Motor neuron (in vitro differentiated cells): ENCODE results near the gene ZNF646. TPM values are rescaled to one million over a fixed set of nuclear protein-coding genes. Genes with fewer than 3 reads are reported as not detected.

Experiments used
- ATAC-seq, 8 experiments: fragments of 200-7000 bp; cut with Tn5 transposase; replicated peaks in 6 of 8; 2 replicates each; pipeline ENCODE4 v1.8.0; 2021; ENCODE audit warnings: mild to moderate bottlenecking in 8 of 8, moderate library complexity in 8 of 8
- H3K27ac ChIP-seq, 2 donors: fragments of 250-450 bp; sonication (Bioruptor Pico); 2 replicates each; pipeline ENCODE4 v1.9.0; 2021; ENCODE audit warnings: antibody characterized with exemption in 2 of 2, mild to moderate bottlenecking in 2 of 2, moderate library complexity in 1 of 2
- H3K4me1 ChIP-seq, 2 donors: fragments of 250-450 bp; sonication (Bioruptor Pico); replicated peaks in 1 of 2; 2 replicates each; pipeline ENCODE4 v1.6.1; 2021; ENCODE audit warnings: antibody characterized with exemption in 2 of 2, mild to moderate bottlenecking in 2 of 2, moderate library complexity in 1 of 2
- H3K4me3 ChIP-seq, 5 donors: fragments of 250-450 bp; sonication (Bioruptor Pico); 2 replicates each; pipeline ENCODE4 v1.9.0; 2021; ENCODE audit warnings: antibody characterized with exemption in 5 of 5, mild to moderate bottlenecking in 5 of 5, moderate library complexity in 4 of 5
- WGBS, 10 experiments: fragments of 450-650 bp; shearing (Covaris generic); methylation state at CpG; one replicate each; pipeline ENCODE4 v1.0.0; 2022; 5-methylcytosine and 5-hydroxymethylcytosine counted together
- in situ Hi-C, 9 experiments: fragments of 400-800 bp; cut with MboI; loops; one replicate each; pipeline ENCODE4 v1.15.0; 2021; ENCODE audit warnings: low sequenced_read_pairs in 9 of 9, low pct_unique_long_range_greater_than_20kb in 2 of 9; ENCODE audit not compliant: unreplicated experiment in 9 of 9
- total RNA-seq, 8 experiments: library from RNA; unstranded; fragments of 300-600 nt; gene quantifications; 2 replicates each; pipeline versions ENCODE4 v1.2.3 to v1.2.4, GENCODE V29; 2022

The ZNF646 gene
- total RNA-seq, result 10 to 100 TPM in 7 of 8 experiments, 1 to 10 TPM in 1; 9.8 to 23.0 (median 12.6) TPM

GRCh38 chr16:31073970-31074813, at the start of gene ZNF646, which contains the start of gene ZNF668:
Gene ZNF646 (plus strand): TSS chr16:31074422. CDS start chr16:31076325, 1,903 bp downstream.
Gene ZNF668 (minus strand): TSS chr16:31074240. CDS start chr16:31064459, 9,781 bp downstream.
- Histone ChIP-seq H3K27ac (peak within 1 kb of the TSS; percentile 92 to 96), H3K4me1 (peaks cover 4 to 8% of the 10 kb centered on the region in 2 donors), H3K4me3 (peak within 1 kb of the TSS; percentile 63 to 99 (median 81))
- in situ Hi-C loops, result no loop called here
- WGBS, 10 experiments, result 0 to 2% (median 0%) methylated on average over 1 to 16 of the region's 48 CpGs; no CpG with 5 or more reads in 2 of the 10 experiments
- peak; percentile 71 to 87 (median 78) for ATAC-seq

DNA sequence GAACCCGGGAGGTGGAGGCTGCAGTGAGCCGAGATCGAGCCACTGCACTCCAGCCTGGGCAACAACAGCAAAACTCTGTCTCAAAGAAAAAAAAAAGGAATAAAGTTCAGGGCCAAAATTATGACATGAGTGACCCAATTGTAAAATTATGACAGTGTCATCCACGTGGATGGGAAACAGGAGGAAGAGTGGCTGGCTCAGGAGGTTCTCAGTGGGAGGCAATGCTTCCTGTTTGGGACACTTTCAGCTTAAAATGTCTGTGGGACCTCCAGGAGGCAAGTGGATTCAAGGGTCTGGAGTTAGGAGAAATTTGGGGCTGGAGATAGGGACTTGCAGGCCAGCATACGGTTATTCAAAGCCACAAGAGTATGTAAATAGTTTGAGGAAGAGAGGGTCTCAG, 48.9 kb upstream of the ZNF646 start:
- H3K4me3 ChIP-seq, result no peak overlapping the region
- H3K27ac ChIP-seq, result no peak overlapping the region
- 33 to 100% (median 65%) methylated on average over 1 to 3 of the region's 5 CpGs; no CpG with 5 or more reads in 2 of the 10 experiments for WGBS, 10 experiments
- in situ Hi-C loops, result no loop called here
- ATAC-seq, result no peak
- H3K4me1 ChIP-seq, result no peaks in the 10 kb centered on the region

GRCh38 chr16:31029272-31029671, 45.0 kb upstream of the ZNF646 start:
- in situ Hi-C loops, result no loop called here
- ATAC-seq, result no peak
- Histone ChIP-seq H3K4me3 (no peak overlapping the region), H3K27ac (no peak overlapping the region), H3K4me1 (peaks cover 4 to 7% of the 10 kb centered on the region in 2 donors)
- 72 to 100% (median 97%) methylated on average over 1 to 4 of the region's 5 CpGs; no CpG with 5 or more reads in 4 of the 10 experiments for WGBS, 10 experiments

GRCh38 chr16:31031276-31031675, 42.9 kb upstream of the ZNF646 start:
- H3K4me3 ChIP-seq, result no peak overlapping the region
- ATAC-seq, result no peak
- 33 to 80% methylated on average over 1 to 2 of the region's 4 CpGs; no CpG with 5 or more reads in 8 of the 10 experiments for WGBS, 10 experiments
- in situ Hi-C loops, result no loop called here
- H3K27ac ChIP-seq, result peak overlapping the region in 1 of 2 donors; percentile 95
- peaks cover 4 to 9% of the 10 kb centered on the region in 2 donors for H3K4me1 ChIP-seq

DNA sequence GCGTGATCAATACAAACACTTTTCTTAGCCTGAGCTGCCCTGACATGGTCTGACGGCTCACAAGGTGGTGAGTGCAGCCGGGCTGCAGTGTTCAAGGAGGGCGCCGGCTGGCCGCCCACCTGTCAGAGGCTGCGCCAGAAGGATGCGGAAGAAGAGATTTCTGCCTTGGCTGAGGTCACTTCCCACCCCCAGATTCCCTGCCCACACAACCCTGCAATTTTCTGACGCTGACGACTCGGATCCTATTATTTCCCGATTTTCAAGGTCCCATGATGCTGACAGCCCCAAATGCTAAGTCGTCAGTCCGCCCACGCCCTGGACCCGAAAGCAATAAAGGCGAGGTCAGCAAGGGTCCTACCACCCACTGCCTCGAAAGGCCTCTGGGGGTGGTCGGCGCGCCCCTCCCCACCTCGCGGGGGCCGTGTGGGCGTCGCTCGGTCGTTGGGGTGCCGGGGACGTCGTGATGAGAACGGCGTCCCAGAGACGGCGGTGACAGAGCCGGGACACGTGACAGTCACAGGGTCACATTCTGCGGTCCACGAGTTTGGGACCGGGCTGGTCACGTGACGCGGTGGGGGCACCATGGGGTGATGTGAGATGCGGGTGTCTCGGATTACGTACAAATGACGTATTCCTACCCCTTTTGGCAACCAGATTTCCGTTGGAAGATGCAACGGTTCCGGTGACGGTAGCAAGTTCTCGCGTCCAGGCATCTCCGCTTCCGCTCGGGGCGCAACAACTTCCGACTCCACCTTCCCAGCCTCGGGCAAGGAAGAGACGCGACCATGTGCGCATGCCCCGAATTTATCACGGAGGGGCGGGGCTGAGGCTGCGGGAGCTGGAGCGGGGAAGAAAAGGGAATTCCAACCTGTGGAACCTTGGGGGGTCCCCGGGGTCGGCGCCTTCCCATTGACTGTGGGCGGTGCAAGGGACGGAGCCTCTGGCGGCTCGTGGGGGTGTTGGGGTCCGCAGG, 41.2 kb upstream of the ZNF646 start, which contains the start of gene STX4:
TSS of gene STX4 (plus strand) at position 823 of the 973 bp plus-strand sequence. CDS start 248 bp downstream, outside the sequence.
- peak within 1 kb of the TSS; percentile 92 to 95 for H3K27ac ChIP-seq
- peak within 1 kb of the TSS; percentile 52 to 89 (median 73) for H3K4me3 ChIP-seq
- in situ Hi-C loops, result no loop called here
- peaks cover 4 to 9% of the 10 kb centered on the region in 2 donors for H3K4me1 ChIP-seq
- 0 to 30% (median 0%) methylated on average over 2 to 13 of the region's 75 CpGs; no CpG with 5 or more reads in 3 of the 10 experiments for WGBS, 10 experiments
- ATAC-seq, result peak; percentile 79 to 87 (median 82)

DNA sequence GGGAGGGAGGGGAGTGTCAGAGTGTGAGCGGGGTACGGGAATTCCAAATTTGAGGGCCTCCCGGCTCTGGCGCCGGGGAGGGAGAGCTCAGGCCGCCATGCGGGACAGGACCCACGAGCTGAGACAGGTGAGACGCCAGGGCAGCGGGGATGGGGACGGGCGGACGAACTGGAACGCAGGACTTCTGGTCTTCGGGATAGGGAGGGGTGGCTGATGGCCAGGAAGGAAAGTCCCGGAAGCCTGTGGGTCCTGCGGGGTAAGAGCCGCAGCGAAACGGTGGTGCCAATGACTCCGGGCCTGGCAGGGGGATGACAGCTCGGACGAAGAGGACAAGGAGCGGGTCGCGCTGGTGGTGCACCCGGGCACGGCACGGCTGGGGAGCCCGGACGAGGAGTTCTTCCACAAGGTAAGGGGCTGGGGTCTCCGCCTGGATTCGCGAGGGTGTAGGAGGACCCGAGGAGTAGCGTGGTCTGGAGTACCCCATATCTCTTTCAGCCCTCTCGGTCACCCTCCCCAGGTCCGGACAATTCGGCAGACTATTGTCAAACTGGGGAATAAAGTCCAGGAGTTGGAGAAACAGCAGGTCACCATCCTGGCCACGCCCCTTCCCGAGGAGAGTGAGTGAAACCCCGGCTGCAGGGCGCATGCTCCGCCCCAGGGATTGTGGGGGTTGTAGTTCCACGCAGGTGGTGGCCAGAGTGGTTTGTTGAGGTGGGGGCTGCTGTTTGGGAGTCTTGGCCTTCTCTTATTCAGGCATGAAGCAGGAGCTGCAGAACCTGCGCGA, 40.3 kb upstream of the ZNF646 start:
- Histone ChIP-seq H3K27ac (peak overlapping the region in 1 of 2 donors; percentile 66), H3K4me1 (peaks cover 4 to 9% of the 10 kb centered on the region in 2 donors), H3K4me3 (peak overlapping the region; percentile 52 to 89 (median 73))
- peak; percentile 22 to 72 (median 32) for ATAC-seq
- 0 to 1% (median 0%) methylated on average over 1 to 25 of the region's 47 CpGs; no CpG with 5 or more reads in 3 of the 10 experiments for WGBS, 10 experiments
- in situ Hi-C loops, result no loop called here

DNA sequence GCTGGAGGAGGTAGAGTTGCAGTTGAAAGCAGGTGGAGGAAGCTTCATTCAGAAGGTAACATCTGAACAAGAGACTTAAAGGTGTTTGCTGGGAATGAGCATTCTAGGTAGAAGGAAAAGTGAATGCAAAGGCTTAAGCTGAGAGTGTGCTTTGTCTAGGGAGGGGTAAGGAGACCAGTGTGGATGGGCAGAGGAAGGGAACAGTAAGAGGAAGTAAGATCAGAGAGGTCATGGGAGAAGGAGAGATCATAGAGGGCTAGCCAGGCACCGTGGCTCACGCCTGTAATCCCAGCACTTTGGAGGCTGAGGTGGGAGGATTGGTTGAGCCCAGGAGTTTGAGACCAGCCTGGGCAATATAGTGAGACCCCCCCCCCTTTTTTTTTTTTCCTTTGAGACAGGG, 37.5 kb upstream of the ZNF646 start:
- 39 to 100% (median 50%) methylated on average over 2 of the region's 2 CpGs; no CpG with 5 or more reads in 7 of the 10 experiments for WGBS, 10 experiments
- in situ Hi-C loops, result no loop called here
- no peak for ATAC-seq
- H3K4me1 ChIP-seq, result peaks cover 4 to 9% of the 10 kb centered on the region in 2 donors
- H3K27ac ChIP-seq, result no peak overlapping the region
- H3K4me3 ChIP-seq, result no peak overlapping the region

DNA sequence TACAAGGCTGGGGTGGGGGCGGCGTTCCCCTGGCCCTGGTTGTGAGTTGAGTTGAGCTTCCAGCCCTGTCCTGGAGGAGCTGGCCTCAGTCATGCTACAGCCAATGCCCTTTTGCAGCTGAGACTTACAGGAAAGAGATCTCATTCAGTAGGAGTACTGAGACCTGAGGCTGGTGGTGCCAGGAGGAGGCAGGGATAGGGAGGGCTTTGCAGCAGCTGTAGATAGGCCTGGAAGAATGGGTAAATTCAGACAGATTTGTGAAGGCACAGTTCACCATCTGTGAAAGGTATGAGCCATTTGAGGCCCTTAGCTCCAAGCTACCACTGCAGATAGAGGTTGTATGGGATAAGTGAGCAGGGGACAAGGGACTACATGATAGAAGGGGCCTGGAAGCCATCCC, 35.2 kb upstream of the ZNF646 start:
- in situ Hi-C loops, result no loop called here
- no peak overlapping the region for H3K27ac ChIP-seq
- H3K4me3 ChIP-seq, result no peak overlapping the region
- no peak for ATAC-seq
- peaks cover 0 to 3% of the 10 kb centered on the region in 2 donors for H3K4me1 ChIP-seq
- 100% methylated on average over 2 of the region's 2 CpGs; no CpG with 5 or more reads in 9 of the 10 experiments for WGBS, 10 experiments

- in situ Hi-C loops, result no loop called here
- ATAC-seq, result no peak
- Histone ChIP-seq H3K4me1 (no peaks in the 10 kb centered on the region), H3K4me3 (no peak overlapping the region), H3K27ac (no peak overlapping the region)
- 89 to 100% (median 97%) methylated on average over 1 to 5 of the region's 10 CpGs; no CpG with 5 or more reads in 4 of the 10 experiments for WGBS, 10 experiments
Observed at GRCh38 chr16:31042866-31043265, 31.4 kb upstream of the ZNF646 start.

GRCh38 chr16:31043352-31043751, 30.9 kb upstream of the ZNF646 start:
- WGBS, 10 experiments, result 60 to 100% (median 77%) methylated on average over 1 of the region's 1 CpG; no CpG with 5 or more reads in 3 of the 10 experiments
- in situ Hi-C loops, result no loop called here
- H3K4me3 ChIP-seq, result no peak overlapping the region
- no peak for ATAC-seq
- H3K27ac ChIP-seq, result no peak overlapping the region
- H3K4me1 ChIP-seq, result no peaks in the 10 kb centered on the region

DNA sequence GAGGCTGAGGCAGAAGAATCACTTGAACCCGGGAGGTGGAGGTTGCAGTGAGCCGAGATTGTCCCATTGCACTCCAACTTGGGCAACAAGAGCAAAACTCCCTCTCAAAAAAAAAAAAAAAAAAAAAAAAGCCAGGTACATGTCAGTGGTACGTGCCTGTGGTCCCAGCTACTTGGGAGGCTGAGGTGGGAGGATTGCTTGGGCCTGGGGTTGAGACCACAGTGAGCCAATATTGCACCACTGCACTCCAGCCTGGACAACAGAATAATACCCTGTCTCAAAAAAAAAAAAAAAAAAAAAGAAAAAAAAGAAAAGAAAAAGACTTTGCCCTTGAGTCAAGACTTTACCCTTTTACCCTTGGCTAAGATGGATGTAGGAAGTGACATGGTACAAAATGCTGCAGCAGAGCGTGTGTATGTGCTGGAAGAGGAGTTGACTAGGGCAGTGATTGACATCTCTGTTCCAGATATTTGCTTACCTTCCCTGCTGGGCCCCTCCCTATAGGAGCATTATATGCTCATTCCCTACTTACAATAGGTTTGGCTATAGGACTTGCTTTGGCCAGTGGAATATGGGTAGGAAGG, 30.2 kb upstream of the ZNF646 start:
- Histone ChIP-seq H3K4me3 (no peak overlapping the region), H3K4me1 (no peaks in the 10 kb centered on the region), H3K27ac (no peak overlapping the region)
- in situ Hi-C loops, result no loop called here
- no peak for ATAC-seq
- WGBS, 10 experiments, result 20 to 94% (median 82%) methylated on average over 1 to 4 of the region's 4 CpGs; no CpG with 5 or more reads in 2 of the 10 experiments
